ENCODE data around the gene TEKT3.

TEKT3 gene

GRCh38 chr17:15269780-15270089, 71.7 kb downstream of the TEKT3 start (continued):
- TF ChIP-seq, protein P1, sequence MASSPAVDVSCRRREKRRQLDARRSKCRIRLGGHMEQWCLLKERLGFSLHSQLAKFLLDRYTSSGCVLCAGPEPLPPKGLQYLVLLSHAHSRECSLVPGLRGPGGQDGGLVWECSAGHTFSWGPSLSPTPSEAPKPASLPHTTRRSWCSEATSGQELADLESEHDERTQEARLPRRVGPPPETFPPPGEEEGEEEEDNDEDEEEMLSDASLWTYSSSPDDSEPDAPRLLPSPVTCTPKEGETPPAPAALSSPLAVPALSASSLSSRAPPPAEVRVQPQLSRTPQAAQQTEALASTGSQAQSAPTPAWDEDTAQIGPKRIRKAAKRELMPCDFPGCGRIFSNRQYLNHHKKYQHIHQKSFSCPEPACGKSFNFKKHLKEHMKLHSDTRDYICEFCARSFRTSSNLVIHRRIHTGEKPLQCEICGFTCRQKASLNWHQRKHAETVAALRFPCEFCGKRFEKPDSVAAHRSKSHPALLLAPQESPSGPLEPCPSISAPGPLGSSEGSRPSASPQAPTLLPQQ (tag by site-specific recombination; IDR thresholded peaks at IDR 0.05), result no peak
- TF ChIP-seq ZNF221 (tag by site-specific recombination; IDR thresholded peaks at IDR 0.05; ENCODE audit: borderline replicate concordance) (no peak), ZNF121 (tag by site-specific recombination; IDR thresholded peaks at IDR 0.05) (no peak), ZBTB44 (tag by site-specific recombination; IDR thresholded peaks at IDR 0.05) (no peak), ZNF670 (tag by site-specific recombination; IDR thresholded peaks at IDR 0.05; ENCODE audit: low read depth) (no peak), ZNF791 (tag by site-specific recombination; IDR thresholded peaks at IDR 0.05) (no peak), EGR2 (tag by site-specific recombination; IDR thresholded peaks at IDR 0.05; ENCODE audit: low read depth) (no peak), ZNF626 (tag by site-specific recombination; IDR thresholded peaks at IDR 0.05) (no peak), ZNF138 (tag by site-specific recombination; IDR thresholded peaks at IDR 0.05; ENCODE audit: borderline replicate concordance) (no peak), ZNF423 (tag by site-specific recombination; IDR thresholded peaks at IDR 0.05) (no peak), ZNF639 (tag by site-specific recombination; IDR thresholded peaks at IDR 0.05) (no peak), ZNF112 (tag by site-specific recombination; IDR thresholded peaks at IDR 0.05) (no peak), ZNF350 (tag by site-specific recombination; IDR thresholded peaks at IDR 0.05) (no peak)
- TF ChIP-seq, protein P2, sequence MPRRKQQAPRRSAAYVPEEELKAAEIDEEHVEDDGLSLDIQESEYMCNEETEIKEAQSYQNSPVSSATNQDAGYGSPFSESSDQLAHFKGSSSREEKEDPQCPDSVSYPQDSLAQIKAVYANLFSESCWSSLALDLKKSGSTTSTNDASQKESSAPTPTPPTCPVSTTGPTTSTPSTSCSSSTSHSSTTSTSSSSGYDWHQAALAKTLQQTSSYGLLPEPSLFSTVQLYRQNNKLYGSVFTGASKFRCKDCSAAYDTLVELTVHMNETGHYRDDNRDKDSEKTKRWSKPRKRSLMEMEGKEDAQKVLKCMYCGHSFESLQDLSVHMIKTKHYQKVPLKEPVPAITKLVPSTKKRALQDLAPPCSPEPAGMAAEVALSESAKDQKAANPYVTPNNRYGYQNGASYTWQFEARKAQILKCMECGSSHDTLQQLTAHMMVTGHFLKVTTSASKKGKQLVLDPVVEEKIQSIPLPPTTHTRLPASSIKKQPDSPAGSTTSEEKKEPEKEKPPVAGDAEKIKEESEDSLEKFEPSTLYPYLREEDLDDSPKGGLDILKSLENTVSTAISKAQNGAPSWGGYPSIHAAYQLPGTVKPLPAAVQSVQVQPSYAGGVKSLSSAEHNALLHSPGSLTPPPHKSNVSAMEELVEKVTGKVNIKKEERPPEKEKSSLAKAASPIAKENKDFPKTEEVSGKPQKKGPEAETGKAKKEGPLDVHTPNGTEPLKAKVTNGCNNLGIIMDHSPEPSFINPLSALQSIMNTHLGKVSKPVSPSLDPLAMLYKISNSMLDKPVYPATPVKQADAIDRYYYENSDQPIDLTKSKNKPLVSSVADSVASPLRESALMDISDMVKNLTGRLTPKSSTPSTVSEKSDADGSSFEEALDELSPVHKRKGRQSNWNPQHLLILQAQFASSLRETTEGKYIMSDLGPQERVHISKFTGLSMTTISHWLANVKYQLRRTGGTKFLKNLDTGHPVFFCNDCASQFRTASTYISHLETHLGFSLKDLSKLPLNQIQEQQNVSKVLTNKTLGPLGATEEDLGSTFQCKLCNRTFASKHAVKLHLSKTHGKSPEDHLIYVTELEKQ (tag by site-specific recombination; IDR thresholded peaks at IDR 0.05; ENCODE audit: borderline replicate concordance), result no peak

- Histone ChIP-seq H3K4me3 (ENCODE audit: low read depth, low read length) (no peak overlapping the region), H3K36me3 (ENCODE audit: control insufficient read depth in 2 of 2, insufficient read depth in 1 of 2, low read length in 2 of 2) (no peaks in the 10 kb centered on the region), H3K4me1 (ENCODE audit: control insufficient read depth, insufficient read depth, low read length) (no peaks in the 10 kb centered on the region), H3K9me3 (ENCODE audit: control insufficient read depth, insufficient read depth, low read depth, low read length) (no peaks in the 10 kb centered on the region), H3K27ac (ENCODE audit: extremely low read depth, low read depth, low read length) (no peak overlapping the region)
- CTCF ChIA-PET, result interaction anchor here (0.9 kb wide), 1 partner anchor 11 kb away, joined by 3 read pairs; no protein-coding TSS in a partner anchor
- POLR2A ChIA-PET, result no interaction called here
- no peak for TF ChIP-seq ZNF423 (tag by site-specific recombination; IDR thresholded peaks at IDR 0.05)
- TF ChIP-seq HOXC10 (CRISPR knock-in tag; IDR thresholded peaks at IDR 0.05), result no peak
- TF ChIP-seq BCL11A (tag by site-specific recombination; IDR thresholded peaks at IDR 0.05; ENCODE audit: low read depth), result no peak
- TF ChIP-seq SP7 (tag by site-specific recombination; IDR thresholded peaks at IDR 0.05), result no peak
- TF ChIP-seq, protein P3, sequence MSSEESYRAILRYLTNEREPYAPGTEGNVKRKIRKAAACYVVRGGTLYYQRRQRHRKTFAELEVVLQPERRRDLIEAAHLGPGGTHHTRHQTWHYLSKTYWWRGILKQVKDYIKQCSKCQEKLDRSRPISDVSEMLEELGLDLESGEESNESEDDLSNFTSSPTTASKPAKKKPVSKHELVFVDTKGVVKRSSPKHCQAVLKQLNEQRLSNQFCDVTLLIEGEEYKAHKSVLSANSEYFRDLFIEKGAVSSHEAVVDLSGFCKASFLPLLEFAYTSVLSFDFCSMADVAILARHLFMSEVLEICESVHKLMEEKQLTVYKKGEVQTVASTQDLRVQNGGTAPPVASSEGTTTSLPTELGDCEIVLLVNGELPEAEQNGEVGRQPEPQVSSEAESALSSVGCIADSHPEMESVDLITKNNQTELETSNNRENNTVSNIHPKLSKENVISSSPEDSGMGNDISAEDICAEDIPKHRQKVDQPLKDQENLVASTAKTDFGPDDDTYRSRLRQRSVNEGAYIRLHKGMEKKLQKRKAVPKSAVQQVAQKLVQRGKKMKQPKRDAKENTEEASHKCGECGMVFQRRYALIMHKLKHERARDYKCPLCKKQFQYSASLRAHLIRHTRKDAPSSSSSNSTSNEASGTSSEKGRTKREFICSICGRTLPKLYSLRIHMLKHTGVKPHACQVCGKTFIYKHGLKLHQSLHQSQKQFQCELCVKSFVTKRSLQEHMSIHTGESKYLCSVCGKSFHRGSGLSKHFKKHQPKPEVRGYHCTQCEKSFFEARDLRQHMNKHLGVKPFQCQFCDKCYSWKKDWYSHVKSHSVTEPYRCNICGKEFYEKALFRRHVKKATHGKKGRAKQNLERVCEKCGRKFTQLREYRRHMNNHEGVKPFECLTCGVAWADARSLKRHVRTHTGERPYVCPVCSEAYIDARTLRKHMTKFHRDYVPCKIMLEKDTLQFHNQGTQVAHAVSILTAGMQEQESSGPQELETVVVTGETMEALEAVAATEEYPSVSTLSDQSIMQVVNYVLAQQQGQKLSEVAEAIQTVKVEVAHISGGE (tag by site-specific recombination; conservative IDR thresholded peaks at IDR 0.05; ENCODE audit: low read depth), result no peak
- no peak for TF ChIP-seq ZNF510 (tag by site-specific recombination; IDR thresholded peaks at IDR 0.05; ENCODE audit: insufficient replicate concordance)
- TF ChIP-seq ZNF548 (tag by site-specific recombination; IDR thresholded peaks at IDR 0.05), result no peak
- no peak for TF ChIP-seq ZIC2 (tag by site-specific recombination; IDR thresholded peaks at IDR 0.05)
- TF ChIP-seq ZFP41 (tag by site-specific recombination; IDR thresholded peaks at IDR 0.05; ENCODE audit: borderline replicate concordance), result no peak
- TF ChIP-seq ZBTB44 (tag by site-specific recombination; IDR thresholded peaks at IDR 0.05), result no peak
- TF ChIP-seq MYNN (tag by site-specific recombination; IDR thresholded peaks at IDR 0.05; ENCODE audit: borderline replicate concordance), result no peak
- no peak for TF ChIP-seq ZNF670 (tag by site-specific recombination; IDR thresholded peaks at IDR 0.05; ENCODE audit: low read depth)
Observed at GRCh38 chr17:15269087-15269779, 72.2 kb downstream of the TEKT3 start.
